ENCODE data around the gene ZNF532.
"Not testable (repeated sequence)": the region's sequence is repeated elsewhere in the genome, so short reads cannot be mapped to it uniquely, and the experiment has no call there.

Gene ZNF532

DNA sequence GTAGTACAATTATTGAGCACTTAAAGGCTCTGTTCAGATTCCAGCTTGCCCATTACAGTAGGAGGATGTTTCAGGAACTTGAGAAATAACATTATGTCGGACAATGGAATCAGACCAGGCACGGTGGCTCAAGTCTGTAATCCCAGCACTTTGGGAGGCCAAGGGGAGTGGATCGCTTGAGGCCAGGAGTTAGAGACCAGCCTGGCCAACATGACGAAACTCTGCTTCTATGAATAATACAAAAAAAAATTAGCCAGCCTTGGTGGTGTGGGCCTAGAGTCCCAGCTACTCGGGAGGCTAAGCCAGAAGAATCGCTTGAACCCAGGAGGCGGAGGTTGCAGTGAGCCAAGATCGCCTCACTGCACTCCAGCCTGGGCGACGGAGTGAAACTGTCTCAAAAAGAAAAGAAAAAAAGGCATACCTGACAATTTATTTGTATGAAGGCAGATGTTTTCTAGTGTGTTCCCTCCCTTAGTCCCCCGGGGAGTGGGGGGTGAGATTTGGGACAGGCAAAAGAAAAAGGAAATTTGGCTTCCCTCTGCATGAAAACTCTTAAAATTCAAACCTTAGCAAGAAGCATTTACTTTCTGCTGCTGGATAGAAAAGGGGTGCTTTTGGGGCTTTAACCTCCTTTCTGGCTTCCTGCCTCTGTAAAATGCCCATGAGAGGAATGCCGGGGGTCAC, 13.7 kb upstream of the ZNF532 start:
- no peak for DNase-seq

DNA sequence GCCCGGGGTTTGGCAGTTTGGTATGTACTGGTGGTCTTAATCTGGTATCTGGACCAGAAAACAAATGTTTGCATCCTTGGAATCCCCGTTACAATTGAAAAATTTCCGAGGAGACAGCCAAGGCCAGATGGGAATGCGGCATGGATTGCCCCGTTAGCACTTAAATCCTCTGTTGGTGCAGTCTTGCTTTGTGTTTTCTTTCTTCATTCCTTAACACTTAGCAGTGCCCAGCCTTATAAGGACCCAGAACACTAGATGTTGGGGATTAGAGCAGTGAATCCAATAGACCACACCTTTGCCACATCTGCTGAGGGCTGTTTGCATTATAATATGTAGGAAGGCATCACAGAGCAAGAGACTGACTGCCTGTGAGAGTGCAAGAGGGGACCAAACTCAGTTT, 12.8 kb upstream of the ZNF532 start:
- DNase-seq = no peak

DNA sequence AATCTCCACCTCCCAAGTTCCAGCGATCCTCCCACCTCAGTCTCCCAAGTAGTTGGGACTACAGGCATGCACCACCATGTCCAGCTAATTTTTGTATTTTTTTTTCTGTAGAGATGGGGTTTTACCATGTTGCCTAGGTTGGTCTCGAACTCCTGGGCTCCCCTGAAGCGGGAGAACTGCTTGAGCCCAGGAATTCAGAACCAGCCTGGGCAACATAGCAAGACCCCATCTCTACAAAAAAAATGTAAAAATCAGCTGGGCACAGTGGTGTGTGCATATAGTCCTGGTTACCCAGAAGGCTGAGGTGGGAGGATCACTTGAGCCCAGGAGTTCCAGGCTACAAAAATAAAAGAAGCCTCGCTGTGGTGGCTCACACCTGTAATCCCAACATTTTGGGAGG, 12.0 kb upstream of the ZNF532 start:
- DNase-seq = no peak

DNA sequence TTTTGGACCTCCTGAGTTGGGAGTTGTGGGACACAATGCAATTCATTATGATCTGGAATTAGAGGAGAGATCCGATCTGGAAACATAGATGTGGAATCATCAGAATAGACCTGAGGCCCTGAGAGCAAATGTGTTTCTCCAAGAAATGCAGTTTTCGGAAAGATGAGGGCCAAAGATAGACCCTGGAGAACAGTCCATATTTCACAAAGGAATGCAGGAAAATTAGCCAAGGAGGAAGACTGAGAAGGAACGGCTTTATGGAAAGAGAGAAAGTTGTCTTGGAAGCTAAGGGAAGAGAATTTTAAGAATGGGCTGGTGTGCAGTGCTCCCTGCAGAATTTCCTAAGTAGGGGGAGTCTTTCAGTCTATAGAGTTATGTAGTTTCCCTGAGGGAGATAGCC, 11.1 kb upstream of the ZNF532 start:
- no peak for DNase-seq

DNA sequence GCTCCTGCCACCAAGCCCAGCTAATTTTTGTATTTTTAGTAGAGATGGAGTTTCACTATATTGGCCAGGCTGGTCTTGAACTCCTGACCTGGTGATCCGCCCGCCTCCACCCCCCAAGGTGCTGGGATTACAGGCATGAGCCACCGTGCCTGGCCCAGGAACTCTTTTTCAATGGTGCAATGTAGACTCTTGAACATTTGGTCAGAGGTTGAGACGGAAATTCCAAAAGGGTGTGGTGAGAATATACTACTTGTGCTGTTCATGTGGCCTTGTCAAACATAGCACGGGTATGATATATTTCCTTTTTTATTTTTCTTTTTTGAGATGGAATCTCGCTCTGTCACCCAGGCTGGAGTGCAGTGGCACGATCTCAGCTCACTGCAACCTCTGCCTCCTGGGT, 9.2 kb upstream of the ZNF532 start:
- DNase-seq = not testable (repeated sequence)

DNA sequence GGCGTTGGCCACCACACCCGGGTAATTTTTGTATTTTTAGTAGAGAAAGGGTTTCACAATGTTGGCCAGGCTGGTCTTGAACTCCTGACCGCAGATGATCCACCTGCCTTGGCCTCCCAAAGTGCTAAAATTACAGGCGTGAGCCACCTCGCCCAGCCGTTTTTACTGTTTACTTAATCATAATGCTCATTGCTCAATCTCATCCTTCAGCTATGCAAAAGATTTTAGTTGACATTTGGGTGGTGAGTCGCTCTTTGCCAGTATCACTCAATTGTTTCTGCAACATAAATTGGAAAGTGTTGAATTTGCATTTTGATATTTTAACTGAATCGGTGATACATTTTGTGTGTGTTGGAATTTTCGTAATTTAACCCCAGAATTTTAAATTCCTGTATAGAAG, 7.8 kb upstream of the ZNF532 start:
- no peak for DNase-seq

DNA sequence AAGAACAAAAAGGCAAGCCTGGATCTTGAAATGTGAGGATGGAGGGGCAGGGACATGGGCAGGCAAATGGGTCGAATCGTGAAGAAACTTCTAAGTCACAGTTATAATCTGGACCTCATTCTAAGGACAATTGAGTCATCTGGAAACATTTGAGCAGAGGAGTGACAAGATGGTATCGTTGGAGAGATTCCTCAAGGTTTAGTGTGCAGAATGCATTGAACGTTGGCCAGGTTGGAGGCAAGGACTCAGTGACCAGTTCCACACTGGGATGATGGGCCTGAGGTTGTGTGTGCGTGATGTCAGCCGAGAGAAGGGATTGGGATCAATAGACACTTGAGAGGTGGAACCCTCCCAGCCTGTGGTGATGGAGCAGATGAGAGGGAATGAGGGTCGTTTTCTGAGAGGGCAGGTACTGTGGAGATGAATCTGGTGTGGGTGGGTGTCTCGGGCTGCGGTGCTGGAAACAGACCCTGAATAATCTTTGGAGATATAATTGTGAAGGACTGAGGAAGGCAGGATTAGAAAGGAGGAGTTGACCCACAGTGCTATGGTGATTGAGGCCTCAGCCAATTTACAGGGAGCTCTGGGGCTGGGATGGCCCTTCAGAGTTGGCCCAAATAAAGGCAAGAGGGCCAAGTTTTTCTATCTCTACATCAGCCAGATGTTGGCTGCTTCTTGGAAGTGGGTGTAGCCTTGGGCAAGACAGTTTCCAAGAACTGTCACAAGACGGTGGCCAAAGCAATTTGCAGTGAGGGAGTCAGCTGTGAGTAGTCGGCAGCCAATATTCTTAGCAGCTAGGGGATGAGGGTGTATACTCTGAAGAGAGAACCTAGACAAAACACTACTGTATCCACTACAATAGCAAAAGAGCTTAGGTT, 5.8 kb upstream of the ZNF532 start:
- peak in 3 of 58 donors; percentile 4 to 24 (median 22) for DNase-seq

DNA sequence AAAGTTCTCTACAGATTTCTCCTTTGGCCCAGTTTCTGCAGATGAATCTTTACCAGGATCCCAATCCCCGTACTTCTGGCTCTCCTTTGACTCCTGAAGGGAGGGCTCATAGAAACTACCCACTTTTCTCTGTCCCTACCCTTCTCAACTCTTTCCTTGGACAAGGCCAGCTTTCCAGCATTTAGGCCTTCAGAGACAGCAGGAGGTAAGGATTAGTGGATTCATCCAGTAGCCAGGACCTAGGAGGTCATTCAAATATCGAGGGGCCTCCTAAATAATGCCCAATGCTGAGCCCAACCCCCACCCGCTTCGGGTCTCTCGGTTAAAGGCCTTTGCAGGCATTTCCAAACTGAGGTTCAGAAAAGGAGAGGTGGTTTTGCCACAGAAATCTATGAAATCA, 4.8 kb upstream of the ZNF532 start:
- DNase-seq = no peak

DNA sequence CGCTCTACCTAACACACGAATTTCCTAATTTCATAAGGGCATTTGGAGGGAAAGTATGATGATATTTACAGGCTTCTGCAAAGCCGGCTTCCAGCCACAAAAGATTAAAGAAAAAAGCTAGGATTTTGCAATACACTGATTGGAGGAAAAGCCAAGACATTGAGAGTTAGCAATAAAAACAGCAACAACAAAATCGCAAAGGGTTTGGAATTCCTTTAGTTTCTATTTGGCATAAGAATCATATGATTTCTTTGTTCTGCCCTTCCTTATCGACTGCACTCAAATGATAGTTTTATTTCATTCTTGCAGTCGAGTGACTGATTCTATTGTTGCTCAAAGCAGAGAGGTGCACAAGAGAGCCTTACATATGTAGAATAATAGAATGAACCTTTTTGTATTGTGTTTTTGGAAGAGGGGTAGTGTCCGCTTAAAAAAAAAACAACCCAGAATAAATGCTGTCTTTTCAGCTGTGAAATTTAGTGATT, 3.9 kb upstream of the ZNF532 start:
- no peak for DNase-seq

DNA sequence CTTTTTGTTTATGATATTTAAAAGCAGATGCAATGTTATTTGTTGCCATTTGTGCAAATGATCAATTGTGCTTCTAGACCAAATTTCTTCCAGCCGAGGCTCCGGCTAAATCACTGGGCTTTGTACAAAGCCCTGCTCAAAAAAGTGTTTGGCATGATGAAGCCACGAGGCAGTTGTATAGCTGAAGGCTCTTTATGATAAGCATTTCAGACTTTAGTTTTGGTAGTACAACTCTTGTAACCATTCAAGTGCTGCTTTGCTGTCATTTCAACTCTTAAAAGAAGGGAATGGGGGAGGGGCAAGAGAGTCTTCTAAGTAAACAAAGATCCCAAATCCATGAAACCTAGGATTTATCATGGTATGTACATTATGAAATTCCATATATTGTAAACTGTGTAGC, 3.3 kb upstream of the ZNF532 start:
- peak in 2 of 58 donors; percentile 11 to 34 for DNase-seq

DNA sequence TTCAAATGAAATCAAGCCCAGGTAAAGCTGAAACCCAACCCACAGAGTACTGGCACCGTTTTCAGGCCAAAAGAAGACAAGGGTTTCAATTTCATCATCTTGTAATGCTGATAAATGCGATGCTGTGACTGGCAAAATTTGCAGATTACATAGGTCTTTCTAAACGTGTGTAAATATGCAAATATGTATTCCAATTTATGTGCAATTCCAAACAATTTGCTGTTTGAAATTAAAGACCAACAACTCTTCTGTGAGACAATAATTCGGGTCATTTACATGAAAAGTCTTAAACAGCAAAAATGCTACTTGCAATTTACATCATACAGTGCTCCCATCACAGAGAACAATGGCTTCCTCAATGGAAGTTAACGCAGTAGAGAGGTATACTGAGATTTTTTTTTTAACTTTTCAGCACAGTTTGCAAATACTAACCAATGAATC, 2.8 kb upstream of the ZNF532 start:
- DNase-seq = no peak

DNA sequence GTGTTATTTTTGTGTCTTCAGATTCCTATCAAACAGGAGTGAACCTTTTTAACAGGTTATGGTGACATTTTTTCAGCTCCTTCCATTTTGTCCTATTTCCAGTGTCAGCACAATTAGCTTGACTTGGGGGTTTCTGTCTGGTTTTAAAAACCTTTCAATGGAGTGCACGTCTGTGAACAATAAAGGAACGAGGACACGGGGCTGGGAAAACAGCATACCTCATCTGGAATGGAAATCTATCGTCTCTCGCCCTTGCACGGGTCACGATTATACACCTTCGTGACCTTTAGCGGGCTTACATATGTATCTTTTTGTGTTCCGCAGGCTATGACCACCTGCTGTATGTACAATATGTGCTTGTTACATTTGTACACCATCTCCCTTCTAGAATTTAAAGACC, 2.3 kb upstream of the ZNF532 start:
- DNase-seq = peak in 3 of 58 donors; percentile 36 to 41 (median 39)

DNA sequence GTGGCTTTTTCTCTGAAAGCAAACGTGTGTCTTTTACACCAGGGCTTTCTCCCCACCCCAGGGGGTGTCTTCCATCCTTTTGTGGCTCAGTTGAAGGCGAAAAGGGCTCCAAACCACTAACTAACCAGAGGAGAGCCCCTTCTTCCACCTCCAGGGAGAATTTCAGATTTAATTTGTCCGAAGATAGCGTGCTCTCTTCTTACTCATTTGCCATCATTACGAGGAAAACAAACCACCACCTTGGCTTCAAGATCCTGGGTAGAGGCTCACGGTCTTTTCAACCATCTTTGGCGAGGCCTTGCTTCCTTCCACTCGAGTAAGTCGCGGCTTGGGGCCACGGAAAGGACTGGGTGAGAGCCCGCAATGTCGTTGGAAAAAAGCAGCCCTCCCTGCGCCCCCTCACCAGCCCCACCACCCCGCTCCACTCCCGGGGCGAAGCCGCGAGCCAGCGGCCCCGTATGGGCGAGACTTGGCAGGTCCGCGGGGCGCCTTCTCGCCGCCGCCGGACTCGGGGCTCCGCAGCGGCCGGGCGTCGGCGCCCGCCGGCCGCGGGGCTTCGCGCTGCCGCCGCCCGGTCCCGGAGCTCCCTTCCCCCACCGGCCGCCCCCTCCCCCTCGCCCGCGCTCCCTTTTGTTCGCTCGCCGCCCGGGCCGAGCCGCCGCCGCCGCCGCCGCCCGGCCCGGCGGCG, 1.7 kb upstream of the ZNF532 start:
- peak in 43 of 58 donors; percentile 5 to 67 (median 47) for DNase-seq

DNA sequence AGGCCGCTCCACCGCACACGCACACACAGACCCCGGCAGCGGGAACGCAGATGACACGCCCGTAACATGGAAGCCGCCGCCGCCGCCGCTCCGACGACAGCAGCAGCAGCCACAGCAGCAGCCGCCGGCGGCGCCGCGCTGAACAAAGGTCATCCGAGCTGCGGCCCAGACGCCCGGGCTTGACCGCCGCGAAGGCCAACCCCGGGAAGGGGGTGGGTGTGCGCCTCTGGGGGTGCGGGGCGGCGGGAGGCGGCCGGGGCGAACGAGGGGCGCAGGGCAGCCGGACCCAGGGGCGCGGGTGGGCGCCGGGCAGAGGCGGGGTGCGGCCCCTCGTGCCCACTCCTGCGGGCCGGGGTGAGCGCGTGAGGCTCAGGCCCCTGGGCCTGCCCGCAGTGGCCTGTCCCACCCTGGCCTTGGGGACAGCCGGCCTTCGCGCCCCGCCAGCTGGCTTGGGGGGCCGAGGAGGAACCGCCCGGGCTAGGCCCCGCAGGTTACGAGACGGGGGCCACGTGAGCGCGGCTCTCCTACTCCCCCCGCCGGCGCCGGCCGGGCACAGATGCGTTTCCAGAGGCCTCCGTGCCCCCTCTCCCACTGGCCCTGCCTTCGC, 1.0 kb upstream of the ZNF532 start:
- DNase-seq = peak in 40 of 58 donors; percentile 17 to 74 (median 54)

DNA sequence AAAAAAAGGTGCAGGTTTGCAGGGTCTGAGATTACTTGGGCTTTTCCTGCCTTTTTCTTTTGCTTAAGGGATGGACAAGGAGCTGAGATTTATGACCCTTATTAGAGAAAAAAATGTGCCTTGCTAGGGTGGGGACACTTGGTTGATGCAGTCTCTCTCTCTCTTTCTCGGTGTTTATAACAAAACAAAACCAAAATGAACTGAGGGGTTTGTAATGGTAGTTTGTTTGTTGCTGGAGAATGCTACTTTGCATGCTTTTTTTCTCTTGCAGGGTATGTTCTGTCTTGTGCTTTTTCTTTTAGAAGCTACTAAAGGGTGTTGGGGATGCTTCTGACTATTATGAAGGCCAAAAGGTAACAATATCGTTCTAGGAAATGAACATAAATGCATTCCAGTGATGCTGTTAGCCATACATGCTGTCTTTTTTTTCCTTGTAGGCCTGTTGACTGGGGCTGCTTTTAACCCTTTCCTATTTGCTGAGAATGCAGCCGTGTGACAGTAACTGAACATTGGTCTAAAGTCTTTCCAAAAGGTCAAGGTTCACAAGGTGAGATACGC, 435 bp downstream of the ZNF532 start:
- no peak for DNase-seq

DNA sequence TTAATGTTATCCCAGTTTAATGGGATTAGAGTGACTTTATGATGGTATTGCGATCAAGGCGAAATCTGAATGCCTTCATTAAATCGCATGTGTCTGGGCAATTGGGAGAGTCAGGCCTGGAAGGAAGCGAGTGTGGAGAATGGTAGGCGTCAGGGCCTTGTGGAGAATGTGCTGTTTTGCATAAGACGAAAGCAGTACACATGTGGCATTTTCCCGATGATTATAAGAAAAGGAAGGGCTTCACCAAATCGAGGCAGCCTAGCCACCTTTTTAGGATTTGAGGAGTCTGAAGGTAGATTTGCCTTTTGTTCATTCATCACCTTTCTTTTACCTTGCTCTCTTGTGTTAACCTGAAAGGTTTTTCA, 1.0 kb downstream of the ZNF532 start:
- peak in 5 of 58 donors; percentile 24 to 47 (median 35) for DNase-seq

DNA sequence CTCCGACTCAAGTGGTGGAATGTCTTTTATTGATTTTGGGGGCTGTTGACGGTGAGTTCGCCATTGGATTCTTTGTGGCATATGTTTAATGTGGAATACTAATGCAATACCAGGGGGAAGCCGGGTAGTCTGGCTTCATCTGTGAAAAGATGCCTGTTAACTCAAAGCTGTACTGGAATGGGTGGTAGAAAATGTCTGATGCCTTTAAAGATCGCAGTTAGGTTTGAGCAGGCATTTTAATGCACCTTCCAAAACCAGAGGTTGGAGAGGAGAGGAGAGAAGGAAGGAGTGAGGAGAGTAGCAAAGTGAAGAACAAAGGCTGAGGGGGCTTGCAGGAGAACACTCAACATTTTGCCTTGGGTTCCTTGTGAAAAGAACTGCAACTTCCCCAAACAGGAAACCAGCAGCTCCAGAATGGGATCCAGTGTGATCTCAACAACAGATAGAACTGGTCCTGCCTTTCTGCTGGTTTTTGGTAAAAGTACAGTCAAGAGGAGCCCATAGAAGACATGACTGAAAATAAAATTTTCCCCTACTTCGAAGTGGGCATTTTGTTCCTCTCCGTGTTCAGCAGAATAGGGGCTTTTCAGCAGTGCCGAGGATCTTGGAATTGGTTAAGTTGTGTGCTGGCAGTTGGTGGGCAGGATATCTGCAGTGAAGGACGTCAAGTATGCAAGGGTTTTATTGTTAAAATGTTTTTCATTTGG, 1.5 kb downstream of the ZNF532 start:
- peak in 10 of 58 donors; percentile 11 to 61 (median 30) for DNase-seq

DNA sequence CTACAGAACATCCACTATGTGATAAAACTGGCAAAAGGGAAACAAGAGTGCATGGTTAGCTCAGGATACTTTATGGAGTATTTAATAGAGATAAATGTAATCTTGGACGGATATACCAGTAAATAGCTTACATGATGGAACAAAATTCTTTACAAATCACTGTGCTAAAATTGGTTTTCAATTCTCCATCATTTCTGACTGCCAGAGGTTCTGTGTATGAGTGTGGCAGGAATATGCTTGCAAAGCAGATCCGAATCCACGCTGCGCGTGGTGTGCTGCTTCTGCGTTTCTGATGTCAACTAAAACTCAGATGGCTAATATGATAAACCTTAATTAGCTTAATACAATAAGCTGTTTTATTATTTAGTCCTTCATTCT, 2.1 kb downstream of the ZNF532 start:
- DNase-seq = peak in 2 of 58 donors; percentile 22 to 32

DNA sequence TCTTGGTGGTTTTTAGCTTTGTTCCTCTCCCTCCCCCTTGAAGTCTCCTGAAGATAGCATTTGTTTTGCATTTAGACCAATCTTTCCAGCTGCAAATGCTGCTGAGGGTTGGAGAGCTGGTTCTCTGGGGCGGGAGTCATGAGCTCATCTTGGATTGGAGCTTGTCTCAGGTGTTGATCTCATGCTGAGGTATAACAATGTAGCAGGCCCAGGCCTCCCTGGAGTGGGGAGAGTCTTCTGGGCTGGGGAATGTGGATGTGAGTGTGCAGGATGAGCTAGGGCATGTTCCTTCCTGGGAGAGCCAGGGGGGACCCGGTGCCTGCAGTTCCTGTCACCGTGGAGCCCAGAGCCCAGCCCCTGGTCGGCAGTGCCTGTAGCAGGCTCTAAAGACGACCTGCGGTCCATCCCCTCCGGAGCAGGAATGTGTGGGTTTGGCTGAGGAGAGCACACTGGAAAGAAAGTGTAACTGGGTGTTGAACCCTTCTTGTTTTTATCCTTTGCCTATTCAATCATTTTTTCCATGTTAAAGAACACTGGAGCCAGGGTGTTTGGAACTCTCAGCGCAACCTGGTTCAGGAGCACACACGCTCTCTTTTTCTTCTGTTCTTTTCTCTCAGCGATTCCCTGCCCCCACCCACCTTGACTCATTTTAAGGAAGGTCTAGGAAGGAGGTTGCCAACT, 2.7 kb downstream of the ZNF532 start:
- peak in 9 of 58 donors; percentile 9 to 56 (median 15) for DNase-seq

DNA sequence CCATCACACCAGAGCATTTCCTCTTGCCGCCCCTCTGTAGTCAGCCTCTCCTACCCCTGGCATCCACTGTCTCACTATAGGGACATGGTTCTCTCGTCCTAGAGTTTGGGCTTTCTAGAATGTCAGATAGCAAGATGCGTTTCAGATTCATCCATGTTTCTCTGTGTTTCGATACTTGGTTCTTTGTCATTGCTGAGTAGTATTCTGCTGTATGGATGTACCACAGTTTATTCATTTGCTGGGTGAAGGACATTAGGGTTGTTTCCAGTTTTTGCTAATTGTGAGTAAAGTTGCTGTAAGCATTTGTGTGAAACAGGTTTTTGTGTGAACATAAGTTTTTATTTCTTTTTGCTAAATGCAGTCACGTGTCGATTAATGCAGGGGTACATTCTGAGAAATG, 3.8 kb downstream of the ZNF532 start:
- DNase-seq = no peak

All from anterior cingulate cortex (tissue), 58 donors.